ENCODE results near the gene RNF17.

DNA sequence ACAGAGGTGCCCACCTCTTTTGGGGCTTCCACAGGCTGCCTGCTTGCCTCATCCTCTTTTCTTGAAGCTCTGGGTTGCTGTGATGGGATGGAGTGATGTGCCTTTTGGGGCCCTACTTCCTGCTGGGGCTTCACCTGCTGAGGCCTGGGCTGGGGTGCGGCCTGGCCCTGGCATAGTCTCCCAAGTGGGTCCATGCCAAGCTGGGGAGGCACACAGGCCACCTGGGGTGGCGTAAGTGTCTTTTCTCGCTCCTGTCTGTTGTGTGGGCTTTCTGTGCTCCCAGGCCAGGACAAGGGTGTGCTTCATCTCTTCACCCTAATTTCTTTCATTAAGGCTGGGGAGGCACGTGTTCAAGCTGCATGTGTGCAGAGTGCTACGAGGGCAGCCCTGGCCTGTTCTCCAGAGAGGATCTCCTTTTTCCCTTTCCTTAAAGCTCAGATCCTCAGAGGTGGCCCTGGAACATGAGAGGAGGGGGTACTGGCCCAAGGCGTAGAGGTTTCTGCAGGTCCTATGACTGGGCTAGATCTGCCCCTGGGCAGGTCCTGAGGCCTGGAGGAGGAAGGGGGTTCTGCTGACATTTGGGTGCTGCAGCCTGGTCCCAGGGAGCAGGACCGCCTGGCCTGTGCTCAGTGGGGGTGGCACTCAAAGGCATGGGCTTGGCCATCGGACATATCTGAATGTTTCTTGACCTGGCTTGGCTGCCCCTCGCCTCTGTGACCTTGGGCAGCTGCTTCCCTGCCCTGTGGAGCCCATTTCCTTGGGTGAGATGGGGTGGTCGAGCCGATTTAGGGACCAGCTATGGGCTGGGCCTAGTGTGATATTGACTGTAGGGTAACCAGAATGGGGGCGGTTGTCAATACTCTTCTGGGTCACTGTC, 23.7 kb upstream of the RNF17 start:
- TF ChIP-seq CTCF (IDR thresholded peaks at IDR 0.05) (no peak), POLR2A (IDR thresholded peaks at IDR 0.05) (no peak)
